ENCODE data around the gene MFSD1. TPM values are rescaled to one million over a fixed set of nuclear protein-coding genes. Genes with fewer than 3 reads are reported as not detected.

Gene MFSD1
- total RNA-seq, 1 donor from 2014 or later, result 26.6 TPM

DNA sequence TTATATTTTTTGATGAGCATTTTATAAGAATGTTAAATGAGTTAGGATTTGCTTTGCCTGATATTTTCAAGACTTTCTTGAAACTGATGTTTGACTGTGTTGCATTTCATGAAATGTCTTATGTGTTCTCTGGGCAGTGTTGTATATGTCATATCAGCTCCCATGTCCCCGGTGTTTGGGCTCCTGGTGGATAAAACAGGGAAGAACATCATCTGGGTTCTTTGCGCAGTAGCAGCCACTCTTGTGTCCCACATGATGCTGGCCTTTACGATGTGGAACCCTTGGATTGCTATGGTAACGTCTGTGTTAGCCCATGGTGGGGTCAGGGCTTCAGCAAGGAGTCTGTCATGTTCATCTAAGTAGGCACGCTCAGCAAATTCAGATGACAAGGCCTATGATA, 20.0 kb downstream of the MFSD1 start:
- Mint-ChIP-seq H3K27ac (ENCODE audit: unreplicated experiment) (no peak overlapping the region), H3K4me1 (ENCODE audit: low read depth, unreplicated experiment) (no peaks in the 10 kb centered on the region), H3K4me3 (ENCODE audit: unreplicated experiment) (no peak overlapping the region), H3K9me3 (ENCODE audit: unreplicated experiment) (no peaks in the 10 kb centered on the region), H3K27me3 (ENCODE audit: unreplicated experiment) (no peaks in the 10 kb centered on the region), H3K36me3 (ENCODE audit: unreplicated experiment) (peaks cover 7% of the 10 kb centered on the region)
- DNase-seq, result no peak
- TF ChIP-seq, protein P1, sequence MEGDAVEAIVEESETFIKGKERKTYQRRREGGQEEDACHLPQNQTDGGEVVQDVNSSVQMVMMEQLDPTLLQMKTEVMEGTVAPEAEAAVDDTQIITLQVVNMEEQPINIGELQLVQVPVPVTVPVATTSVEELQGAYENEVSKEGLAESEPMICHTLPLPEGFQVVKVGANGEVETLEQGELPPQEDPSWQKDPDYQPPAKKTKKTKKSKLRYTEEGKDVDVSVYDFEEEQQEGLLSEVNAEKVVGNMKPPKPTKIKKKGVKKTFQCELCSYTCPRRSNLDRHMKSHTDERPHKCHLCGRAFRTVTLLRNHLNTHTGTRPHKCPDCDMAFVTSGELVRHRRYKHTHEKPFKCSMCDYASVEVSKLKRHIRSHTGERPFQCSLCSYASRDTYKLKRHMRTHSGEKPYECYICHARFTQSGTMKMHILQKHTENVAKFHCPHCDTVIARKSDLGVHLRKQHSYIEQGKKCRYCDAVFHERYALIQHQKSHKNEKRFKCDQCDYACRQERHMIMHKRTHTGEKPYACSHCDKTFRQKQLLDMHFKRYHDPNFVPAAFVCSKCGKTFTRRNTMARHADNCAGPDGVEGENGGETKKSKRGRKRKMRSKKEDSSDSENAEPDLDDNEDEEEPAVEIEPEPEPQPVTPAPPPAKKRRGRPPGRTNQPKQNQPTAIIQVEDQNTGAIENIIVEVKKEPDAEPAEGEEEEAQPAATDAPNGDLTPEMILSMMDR (IDR thresholded peaks at IDR 0.05; ENCODE audit: partially characterized antibody, unreplicated experiment), result no peak

DNA sequence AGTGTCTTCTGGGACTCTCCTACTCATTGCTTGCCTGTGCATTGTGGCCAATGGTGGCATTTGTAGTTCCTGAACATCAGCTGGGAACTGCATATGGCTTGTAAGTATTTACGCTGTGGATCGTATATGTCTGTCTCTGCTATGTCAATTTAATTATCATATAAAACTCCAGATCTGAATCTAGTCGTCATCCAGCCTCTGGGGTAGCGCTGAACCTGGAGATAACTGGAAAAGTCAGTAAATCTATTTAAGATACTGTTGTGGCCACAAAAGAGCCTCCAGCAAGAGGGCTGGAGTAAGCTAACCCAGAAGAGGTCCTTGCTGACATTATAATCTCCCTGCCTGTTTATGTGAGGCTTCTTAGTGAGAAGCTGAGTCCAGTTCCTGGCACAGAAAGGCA, 21.6 kb downstream of the MFSD1 start:
- H3K27ac Mint-ChIP-seq (ENCODE audit: unreplicated experiment), result no peak overlapping the region
- DNase-seq, result no peak
- no peaks in the 10 kb centered on the region for H3K27me3 Mint-ChIP-seq (ENCODE audit: unreplicated experiment)
- peaks cover 7% of the 10 kb centered on the region for H3K36me3 Mint-ChIP-seq (ENCODE audit: unreplicated experiment)
- no peaks in the 10 kb centered on the region for H3K9me3 Mint-ChIP-seq (ENCODE audit: unreplicated experiment)
- no peaks in the 10 kb centered on the region for H3K4me1 Mint-ChIP-seq (ENCODE audit: low read depth, unreplicated experiment)
- TF ChIP-seq, protein P1 (IDR thresholded peaks at IDR 0.05; ENCODE audit: partially characterized antibody, unreplicated experiment), result no peak
- H3K4me3 Mint-ChIP-seq (ENCODE audit: unreplicated experiment), result no peak overlapping the region

DNA sequence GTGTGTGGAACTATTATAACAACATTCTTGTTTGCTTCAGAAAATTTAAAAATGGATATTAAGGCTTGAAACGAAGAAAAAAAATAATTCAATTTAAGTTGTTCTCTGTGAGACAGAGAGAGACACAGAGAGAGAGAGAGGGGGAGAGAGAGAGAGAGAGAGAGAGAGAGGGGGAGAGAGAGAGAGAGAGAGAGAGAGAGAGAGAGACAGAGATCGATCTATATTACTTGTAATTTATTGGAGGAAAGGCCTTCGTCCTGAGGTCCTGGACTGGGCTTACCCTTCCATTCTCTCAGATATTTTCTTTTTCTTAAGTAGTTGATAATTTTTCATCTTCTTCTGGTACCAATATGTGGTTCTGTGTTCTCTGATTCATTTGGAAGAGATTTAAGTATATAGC, 25.9 kb downstream of the MFSD1 start:
- no peaks in the 10 kb centered on the region for H3K4me1 Mint-ChIP-seq (ENCODE audit: low read depth, unreplicated experiment)
- DNase-seq, result no peak
- H3K4me3 Mint-ChIP-seq (ENCODE audit: unreplicated experiment), result no peak overlapping the region
- no peaks in the 10 kb centered on the region for H3K9me3 Mint-ChIP-seq (ENCODE audit: unreplicated experiment)
- no peak overlapping the region for H3K27ac Mint-ChIP-seq (ENCODE audit: unreplicated experiment)
- H3K36me3 Mint-ChIP-seq (ENCODE audit: unreplicated experiment), result peaks cover 7% of the 10 kb centered on the region
- peaks cover under 1% of the 10 kb centered on the region for H3K27me3 Mint-ChIP-seq (ENCODE audit: unreplicated experiment)
- TF ChIP-seq, protein P1 (IDR thresholded peaks at IDR 0.05; ENCODE audit: partially characterized antibody, unreplicated experiment), result no peak

DNA sequence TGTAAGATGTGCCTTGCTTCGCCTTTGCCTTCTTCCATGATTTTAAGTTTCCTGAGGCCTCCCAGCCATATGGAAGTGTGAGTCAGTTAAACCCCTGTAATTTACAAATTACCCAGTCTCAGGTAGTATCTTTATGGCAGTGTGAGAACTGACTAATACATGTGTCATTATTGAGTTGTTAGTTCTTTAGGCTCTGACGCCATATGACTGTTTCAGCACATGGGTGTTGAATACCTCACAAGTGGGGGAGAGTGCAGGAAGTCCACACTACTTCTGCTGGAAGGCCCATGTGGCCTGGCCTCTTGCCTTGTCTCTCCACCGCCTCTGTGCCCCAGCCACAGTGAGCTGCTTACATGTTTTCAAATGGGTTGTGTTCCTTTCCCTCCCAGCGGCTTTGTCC, 28.5 kb downstream of the MFSD1 start:
- Mint-ChIP-seq H3K27me3 (ENCODE audit: unreplicated experiment) (peaks cover 2% of the 10 kb centered on the region), H3K4me1 (ENCODE audit: low read depth, unreplicated experiment) (no peaks in the 10 kb centered on the region), H3K36me3 (ENCODE audit: unreplicated experiment) (no peaks in the 10 kb centered on the region), H3K9me3 (ENCODE audit: unreplicated experiment) (no peaks in the 10 kb centered on the region), H3K27ac (ENCODE audit: unreplicated experiment) (no peak overlapping the region), H3K4me3 (ENCODE audit: unreplicated experiment) (no peak overlapping the region)
- TF ChIP-seq, protein P1 (IDR thresholded peaks at IDR 0.05; ENCODE audit: partially characterized antibody, unreplicated experiment), result no peak
- DNase-seq, result no peak

DNA sequence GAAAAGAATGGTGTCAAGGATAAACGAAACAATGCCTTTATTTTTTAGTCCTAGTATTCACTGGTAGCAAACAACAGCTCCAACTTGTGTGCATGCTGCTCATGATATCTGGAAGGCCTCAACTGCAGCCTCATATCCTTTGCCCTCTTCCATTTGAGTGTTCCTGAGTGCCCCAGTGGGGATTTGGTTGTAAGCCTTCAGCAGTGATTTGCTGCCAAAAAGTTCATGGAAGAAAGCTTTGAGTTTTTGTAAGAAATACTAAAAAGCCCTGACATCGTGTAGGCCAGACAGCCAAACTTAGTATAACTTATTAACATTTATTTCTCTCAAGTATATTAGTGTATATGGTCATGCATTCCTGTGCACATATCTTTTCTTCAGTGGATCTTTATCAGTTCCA, 30.0 kb downstream of the MFSD1 start:
- Mint-ChIP-seq H3K27me3 (ENCODE audit: unreplicated experiment) (peaks cover 2% of the 10 kb centered on the region), H3K4me1 (ENCODE audit: low read depth, unreplicated experiment) (no peaks in the 10 kb centered on the region), H3K9me3 (ENCODE audit: unreplicated experiment) (no peaks in the 10 kb centered on the region), H3K36me3 (ENCODE audit: unreplicated experiment) (no peaks in the 10 kb centered on the region), H3K4me3 (ENCODE audit: unreplicated experiment) (no peak overlapping the region), H3K27ac (ENCODE audit: unreplicated experiment) (no peak overlapping the region)
- TF ChIP-seq, protein P1 (IDR thresholded peaks at IDR 0.05; ENCODE audit: partially characterized antibody, unreplicated experiment), result no peak
- no peak for DNase-seq
